WERI-Rb-1 (cell line): Measurements from ENCODE around the gene CLEC14A.

Experiments used
- DNase-seq: peaks from one replicate; pipeline ENCODE4 v3.0.0-alpha.2; 2020
- H3K27ac ChIP-seq: fragments of 250-450 bp; sonication (Bioruptor Pico); 2 replicates; pipeline ENCODE4 v1.5.1; 2020; ENCODE audit warnings: mild to moderate bottlenecking, moderate library complexity
- H3K27me3 ChIP-seq: fragments of 250-450 bp; sonication (Bioruptor Pico); 2 replicates; pipeline ENCODE4 v1.5.1; 2021; ENCODE audit warnings: mild to moderate bottlenecking, low read depth, moderate library complexity; ENCODE audit not compliant: insufficient read depth, severe bottlenecking
- H3K36me3 ChIP-seq: fragments of 250-450 bp; sonication (Bioruptor Pico); 2 replicates; pipeline ENCODE4 v1.5.1; 2020; ENCODE audit warnings: mild to moderate bottlenecking, moderate library complexity
- H3K4me3 ChIP-seq: 2 replicates; pipeline ENCODE4 v1.5.1; 2011; ENCODE audit warnings: low read depth, mild to moderate bottlenecking, control low read depth, low read length
- H3K9me3 ChIP-seq: fragments of 250-450 bp; sonication (Bioruptor Pico); 2 replicates; pipeline ENCODE4 v1.5.1; 2021; ENCODE audit warnings: mild to moderate bottlenecking, moderate library complexity; ENCODE audit not compliant: severe bottlenecking
- TF ChIP-seq, protein P1 (sequence below): IDR thresholded peaks from 2 replicates; pipeline ENCODE4 v1.5.1; 2011; ENCODE audit warnings: low read depth, mild to moderate bottlenecking, control low read depth, inconsistent platforms, low read length

The CLEC14A gene

DNA sequence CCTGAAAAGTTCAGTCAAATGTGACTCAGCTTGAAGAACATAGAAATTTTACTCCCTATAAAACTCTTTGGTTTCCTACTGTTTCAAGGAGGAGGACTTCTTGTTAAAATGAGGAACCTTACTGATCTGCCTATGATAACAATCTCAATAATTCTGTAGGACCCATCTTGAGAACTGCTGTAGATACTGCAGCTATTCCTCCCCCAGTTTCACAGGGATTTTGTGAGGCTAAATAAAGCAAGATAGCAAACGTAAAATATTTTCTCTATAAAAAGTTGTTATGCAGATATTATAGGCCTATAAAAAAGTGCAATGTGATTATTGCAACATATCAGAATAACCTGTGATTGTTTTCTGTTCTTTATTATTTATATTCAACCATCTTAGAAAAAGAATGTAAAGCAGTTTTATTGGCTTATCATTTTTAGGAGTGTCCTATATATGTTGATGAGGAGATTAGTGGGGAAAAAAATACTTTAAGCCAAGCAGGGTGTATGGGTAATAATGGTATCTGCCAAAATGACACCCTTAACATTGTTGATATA lies 12.1 kb downstream of the CLEC14A start:
- DNase-seq = no peak
- TF ChIP-seq, protein P1, sequence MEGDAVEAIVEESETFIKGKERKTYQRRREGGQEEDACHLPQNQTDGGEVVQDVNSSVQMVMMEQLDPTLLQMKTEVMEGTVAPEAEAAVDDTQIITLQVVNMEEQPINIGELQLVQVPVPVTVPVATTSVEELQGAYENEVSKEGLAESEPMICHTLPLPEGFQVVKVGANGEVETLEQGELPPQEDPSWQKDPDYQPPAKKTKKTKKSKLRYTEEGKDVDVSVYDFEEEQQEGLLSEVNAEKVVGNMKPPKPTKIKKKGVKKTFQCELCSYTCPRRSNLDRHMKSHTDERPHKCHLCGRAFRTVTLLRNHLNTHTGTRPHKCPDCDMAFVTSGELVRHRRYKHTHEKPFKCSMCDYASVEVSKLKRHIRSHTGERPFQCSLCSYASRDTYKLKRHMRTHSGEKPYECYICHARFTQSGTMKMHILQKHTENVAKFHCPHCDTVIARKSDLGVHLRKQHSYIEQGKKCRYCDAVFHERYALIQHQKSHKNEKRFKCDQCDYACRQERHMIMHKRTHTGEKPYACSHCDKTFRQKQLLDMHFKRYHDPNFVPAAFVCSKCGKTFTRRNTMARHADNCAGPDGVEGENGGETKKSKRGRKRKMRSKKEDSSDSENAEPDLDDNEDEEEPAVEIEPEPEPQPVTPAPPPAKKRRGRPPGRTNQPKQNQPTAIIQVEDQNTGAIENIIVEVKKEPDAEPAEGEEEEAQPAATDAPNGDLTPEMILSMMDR = no peak
- no peaks in the 10 kb centered on the region for H3K9me3 ChIP-seq

DNA sequence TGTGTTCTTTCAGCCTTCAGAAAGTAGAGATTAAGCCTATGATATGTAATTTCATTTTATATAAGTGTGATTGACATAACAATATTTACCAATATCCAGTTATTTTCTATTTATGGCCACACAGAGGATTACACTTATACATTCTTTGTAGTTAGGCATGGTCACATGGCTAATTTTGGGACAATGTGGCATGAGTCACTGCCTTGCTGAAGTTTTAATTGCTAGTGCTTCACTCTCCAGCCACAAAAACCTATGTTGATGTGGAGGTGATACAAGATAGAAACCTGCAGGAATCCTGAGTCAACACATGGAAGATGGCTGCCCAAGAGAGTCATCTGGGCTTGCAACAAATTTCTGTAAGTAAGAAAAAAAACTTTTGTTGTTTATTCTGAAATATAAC lies 17.0 kb downstream of the CLEC14A start:
- no peaks in the 10 kb centered on the region for H3K9me3 ChIP-seq
- H3K27ac ChIP-seq = no peak overlapping the region
- peaks cover 28% of the 10 kb centered on the region for H3K27me3 ChIP-seq
- no peaks in the 10 kb centered on the region for H3K36me3 ChIP-seq
- no peak overlapping the region for H3K4me3 ChIP-seq
- DNase-seq = no peak
- TF ChIP-seq, protein P1 = no peak

More for the DNA sequence above, 12.1 kb downstream of the CLEC14A start:
- Histone ChIP-seq H3K36me3 (no peaks in the 10 kb centered on the region), H3K4me3 (no peak overlapping the region), H3K27ac (no peak overlapping the region), H3K27me3 (peaks cover 25% of the 10 kb centered on the region)

DNA sequence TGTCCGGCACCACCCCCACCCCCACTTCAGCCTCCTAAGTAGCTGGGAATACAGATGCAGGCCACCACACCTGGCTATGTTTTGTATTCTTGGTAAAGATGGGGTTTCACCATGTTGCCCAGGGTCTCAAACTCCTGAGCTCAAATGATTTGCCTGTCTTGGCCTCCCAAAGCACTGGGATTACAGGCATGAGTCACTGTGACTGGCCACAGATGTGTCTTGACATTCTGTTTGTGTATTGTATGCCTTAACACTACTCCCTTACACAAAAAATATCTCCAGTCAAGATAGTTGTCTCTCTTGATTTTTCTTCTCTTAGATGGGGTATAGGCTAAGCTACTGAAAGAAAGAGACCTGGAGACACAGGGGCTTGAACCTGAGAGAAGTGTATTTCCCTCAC lies 17.6 kb downstream of the CLEC14A start:
- Histone ChIP-seq H3K4me3 (no peak overlapping the region), H3K27me3 (peaks cover 33% of the 10 kb centered on the region), H3K27ac (no peak overlapping the region), H3K9me3 (no peaks in the 10 kb centered on the region), H3K36me3 (no peaks in the 10 kb centered on the region)
- TF ChIP-seq, protein P1 = no peak
- DNase-seq = no peak

DNA sequence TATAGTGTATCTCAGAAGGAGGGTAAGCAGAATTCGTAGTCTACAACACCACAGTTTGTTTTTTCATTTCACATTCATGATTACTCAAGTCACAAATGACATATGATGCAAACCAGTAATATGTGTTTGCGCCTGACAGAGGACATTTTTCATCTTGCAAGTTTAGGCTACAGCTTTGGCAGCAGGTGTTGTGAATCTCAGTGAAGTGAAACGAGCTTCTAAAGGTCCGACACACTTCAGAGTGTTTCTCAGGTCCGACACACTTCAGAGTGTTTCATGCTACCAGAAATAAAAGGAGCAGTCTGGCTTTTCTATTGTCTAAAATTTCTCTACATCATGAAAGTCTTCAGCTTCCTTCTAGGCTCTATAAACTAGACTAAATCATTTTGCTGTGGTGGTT lies 22.7 kb downstream of the CLEC14A start:
- Histone ChIP-seq H3K36me3 (no peaks in the 10 kb centered on the region), H3K4me3 (no peak overlapping the region), H3K27me3 (peaks cover 43% of the 10 kb centered on the region), H3K9me3 (no peaks in the 10 kb centered on the region), H3K27ac (no peak overlapping the region)
- TF ChIP-seq, protein P1 = no peak
- no peak for DNase-seq

DNA sequence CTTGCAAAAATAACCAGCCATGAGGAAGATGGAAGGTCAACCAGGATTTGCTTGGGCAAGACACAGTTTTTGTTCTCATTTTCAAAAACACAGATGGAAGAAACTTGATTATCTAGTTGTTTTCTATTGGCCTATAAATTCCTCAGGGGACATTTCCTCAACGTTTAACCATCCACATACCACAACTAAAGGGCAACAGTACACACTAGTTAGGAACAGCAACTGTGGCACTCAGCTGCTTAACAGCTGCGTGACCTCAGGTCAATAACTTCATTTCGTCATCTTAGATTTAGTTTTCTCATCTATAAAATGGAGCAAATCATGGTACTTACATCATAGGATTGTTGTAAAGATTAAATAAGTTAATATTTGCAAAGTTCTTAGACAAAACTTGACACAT lies 29.5 kb downstream of the CLEC14A start:
- H3K27me3 ChIP-seq = peaks cover 19% of the 10 kb centered on the region
- no peaks in the 10 kb centered on the region for H3K9me3 ChIP-seq
- H3K36me3 ChIP-seq = no peaks in the 10 kb centered on the region
- H3K27ac ChIP-seq = no peak overlapping the region
- no peak overlapping the region for H3K4me3 ChIP-seq
- TF ChIP-seq, protein P1 = no peak
- no peak for DNase-seq

DNA sequence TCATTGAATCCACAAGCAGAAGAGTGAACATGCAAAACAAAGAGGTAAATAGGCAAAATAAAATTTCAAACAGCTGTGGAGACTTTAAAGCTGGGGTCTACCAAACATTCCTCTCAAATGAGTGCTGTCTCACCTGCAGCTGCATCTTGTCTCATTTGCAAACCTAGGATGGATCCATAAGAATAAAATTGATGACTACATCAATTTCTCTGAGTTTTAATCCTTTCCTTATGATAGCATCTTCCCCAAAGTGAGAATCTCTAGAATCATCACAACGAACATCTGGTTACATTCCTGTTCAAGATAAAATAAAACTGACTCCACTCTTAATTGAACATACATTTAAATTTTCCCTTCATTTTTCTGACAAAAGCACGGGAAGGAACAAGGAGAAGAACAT lies 29.9 kb downstream of the CLEC14A start:
- Histone ChIP-seq H3K36me3 (no peaks in the 10 kb centered on the region), H3K27ac (no peak overlapping the region), H3K27me3 (peaks cover 15% of the 10 kb centered on the region), H3K9me3 (no peaks in the 10 kb centered on the region), H3K4me3 (no peak overlapping the region)
- TF ChIP-seq, protein P1 = no peak
- DNase-seq = no peak
